GM15510 (cell line): Measurements from ENCODE around the gene PCK1.

Experiments
- POLR2A ChIP-seq: IDR thresholded peaks from 3 replicates; pipeline ENCODE4 v1.6.1; 2011; ENCODE audit warnings: borderline replicate concordance; ENCODE audit not compliant: insufficient read length; ENCODE audit errors: extremely low read depth

PCK1 gene

DNA sequence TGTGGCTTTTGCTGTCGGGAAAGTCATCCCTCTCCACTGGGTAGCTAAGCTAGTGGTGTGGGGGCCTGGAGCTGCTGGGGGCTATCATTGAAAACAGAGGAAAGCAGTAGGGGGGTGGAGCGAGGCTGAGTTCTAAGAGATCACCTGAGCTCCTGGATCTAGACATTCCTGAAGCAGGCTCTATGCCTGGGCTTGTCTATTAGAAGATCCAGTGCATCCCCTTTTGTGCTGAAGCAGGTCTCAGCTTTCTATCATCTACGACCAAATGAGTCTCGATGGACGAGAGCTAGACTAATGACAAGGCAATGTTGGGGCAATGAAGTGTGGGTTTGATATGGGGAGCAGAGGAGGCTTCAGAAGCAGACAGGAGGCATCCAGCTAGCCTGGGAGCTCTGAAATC is 40.8 kb downstream of the PCK1 start:
- TF ChIP-seq POLR2A, result no peak

- no peak for TF ChIP-seq POLR2A
Measured at GRCh38 chr20:57603120-57603519, 42.2 kb downstream of the PCK1 start.

DNA sequence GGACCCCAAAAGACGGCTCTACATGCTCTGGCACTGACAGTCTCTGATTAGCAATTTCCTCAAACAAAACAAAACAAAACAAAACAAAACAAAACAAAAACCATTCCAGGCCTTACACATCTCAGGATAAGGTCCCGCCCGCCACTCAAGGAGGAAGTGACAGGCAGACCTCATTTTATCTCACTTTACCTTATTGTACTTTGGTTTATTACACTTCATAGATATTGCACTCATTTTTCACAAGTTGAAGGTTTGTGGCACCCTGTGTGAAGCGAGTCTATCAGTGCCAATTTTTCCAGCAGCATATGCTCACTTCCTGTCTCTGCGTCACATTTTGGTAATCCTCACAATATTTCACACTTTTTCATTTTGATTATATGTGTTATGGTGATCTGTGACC is 44.1 kb downstream of the PCK1 start:
- TF ChIP-seq POLR2A, result no peak

DNA sequence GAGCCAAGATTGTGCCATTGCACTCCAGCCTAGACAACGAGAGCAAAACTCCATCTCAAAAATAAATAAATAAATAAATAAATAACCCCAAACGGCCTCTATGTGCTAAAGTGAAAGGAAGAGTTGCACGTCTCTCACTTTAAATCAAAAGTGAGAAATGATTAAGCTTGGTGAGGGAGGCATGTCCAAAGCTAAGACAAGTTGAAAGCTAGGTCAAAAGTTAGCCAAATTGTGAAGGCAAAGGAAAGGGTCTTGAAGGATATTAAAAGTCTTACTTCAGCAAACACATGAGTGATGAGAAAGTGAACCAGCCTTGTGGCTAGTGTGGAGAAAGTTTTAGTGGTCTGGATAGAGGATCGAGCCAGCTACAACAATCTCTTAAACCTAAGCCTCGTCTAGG is 45.0 kb downstream of the PCK1 start:
- TF ChIP-seq POLR2A, result no peak

- no peak for TF ChIP-seq POLR2A
Measured at GRCh38 chr20:57608516-57608915, 47.6 kb downstream of the PCK1 start.

- no peak for TF ChIP-seq POLR2A
Measured at GRCh38 chr20:57609086-57609841, 48.4 kb downstream of the PCK1 start.

DNA sequence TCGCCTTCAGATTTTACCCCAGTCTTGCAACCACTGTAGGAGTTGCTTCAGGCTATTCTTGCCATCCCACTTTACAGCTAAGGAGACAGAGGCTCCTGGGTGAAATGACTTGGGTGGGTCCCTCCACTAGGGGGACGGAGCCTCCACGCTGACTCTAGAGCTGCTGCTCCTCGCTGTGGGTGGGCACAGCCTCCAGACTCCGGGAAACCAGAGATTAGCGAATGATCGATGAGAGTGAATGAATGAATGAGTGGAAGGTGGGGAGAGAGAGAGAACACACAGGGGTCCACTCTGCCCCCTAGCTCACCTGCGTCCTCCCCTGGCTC is 48.9 kb downstream of the PCK1 start:
- TF ChIP-seq POLR2A, result no peak

DNA sequence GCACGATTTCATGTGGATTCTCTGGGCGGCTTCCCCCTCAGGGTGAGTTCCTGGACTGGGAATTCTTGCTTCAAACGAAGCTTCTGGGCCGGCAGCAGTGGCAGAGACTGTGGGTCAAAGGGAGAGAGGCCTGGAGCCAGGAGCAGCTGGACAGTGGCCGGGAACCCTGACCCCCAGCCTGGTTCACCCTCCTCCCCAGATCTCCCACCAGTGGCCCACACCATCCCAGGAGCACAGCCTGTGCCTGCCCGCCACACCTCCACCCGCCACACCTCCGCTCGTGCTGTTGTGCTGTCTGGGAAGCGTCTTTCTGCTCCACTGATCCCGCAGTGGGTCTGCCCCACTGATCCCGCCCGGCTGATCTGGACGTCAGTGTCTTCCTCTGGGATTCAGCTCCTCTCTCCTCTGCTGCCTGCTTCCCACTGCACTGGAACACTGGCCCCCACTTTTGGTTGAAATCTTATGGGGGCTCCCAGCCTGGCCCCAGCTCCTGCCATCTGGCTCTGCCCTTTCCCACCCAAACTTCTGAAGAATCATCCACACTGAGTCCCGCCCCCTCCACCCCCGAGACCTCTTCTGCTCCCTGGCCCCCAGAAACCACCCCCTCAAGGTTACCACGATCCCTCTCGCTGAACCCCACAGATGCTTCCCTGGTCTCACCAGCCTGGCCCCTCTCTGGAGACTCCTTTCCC is 49.5 kb downstream of the PCK1 start:
- TF ChIP-seq POLR2A, result no peak

DNA sequence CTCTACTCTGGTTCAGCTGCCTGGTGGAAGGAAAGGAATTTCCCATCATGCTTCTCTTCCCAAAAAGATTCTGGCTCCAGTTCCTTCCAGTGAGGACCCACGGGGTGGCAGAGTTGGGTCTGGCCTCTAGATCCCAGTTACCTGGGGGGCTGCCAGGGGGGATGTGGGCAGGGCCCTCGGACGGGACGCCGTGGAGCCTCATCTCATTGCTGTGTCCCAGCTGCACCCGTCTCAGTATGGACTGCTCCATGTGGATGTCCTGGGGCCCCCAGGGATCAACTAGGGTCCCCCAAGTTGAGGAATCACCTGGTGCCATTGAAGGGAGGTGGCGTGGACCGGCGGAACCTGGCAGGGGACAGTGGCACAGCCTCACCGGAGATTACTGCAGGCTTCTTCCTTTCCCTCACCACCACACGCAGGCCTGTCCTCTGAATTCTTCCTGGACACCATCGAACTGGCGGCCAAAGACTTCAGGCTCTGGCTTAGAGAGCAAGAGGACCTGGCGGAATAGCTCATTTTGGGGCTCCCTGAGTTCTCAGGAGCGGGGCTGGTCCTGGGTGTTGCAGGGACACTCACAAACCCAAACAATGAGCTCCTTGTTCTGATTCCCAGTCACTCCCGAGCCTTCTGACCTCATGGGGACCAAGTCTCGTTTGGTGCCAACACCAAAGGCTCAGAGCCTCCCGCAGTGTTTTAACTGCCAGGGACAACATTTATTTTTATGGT is 50.8 kb downstream of the PCK1 start:
- TF ChIP-seq POLR2A, result no peak

DNA sequence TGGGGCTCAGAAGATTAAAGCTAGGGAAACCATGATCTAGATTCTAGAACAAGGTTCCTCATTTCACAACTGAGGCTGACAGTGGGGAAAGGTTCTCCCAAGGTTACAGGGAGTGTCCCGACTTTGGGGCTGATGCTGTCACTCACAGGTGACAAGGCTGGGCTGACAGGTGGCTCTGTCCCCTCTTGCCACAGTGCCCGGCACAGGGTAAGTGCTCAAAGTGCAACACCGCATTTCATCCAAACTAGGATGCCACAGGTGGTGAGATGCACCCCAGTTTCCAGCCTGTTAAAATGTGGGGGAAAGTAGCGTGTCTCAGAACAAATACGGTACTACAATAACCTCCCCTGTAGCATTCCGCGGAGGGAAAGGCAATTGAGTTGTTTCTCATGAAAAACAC is 51.5 kb downstream of the PCK1 start:
- TF ChIP-seq POLR2A, result no peak

DNA sequence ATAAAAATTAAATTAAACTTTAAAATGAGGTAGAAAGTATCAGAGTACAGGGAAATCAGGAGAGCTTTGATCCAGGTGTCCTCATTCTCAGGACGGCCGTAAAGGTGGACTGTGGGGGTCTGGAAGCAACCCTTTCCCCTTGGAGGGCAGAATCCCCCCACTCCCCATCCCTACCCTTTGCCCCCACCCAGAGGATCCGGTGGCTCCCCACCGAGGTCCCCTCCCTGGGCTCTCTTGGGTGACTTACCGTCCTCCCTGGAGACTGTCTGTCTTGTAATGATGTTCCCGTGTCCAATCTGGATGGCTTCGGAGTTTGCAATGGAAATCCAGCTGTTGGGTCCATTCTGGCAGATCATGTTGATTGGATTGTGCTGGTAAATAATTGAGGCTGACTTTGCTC is 52.0 kb downstream of the PCK1 start:
- no peak for TF ChIP-seq POLR2A

DNA sequence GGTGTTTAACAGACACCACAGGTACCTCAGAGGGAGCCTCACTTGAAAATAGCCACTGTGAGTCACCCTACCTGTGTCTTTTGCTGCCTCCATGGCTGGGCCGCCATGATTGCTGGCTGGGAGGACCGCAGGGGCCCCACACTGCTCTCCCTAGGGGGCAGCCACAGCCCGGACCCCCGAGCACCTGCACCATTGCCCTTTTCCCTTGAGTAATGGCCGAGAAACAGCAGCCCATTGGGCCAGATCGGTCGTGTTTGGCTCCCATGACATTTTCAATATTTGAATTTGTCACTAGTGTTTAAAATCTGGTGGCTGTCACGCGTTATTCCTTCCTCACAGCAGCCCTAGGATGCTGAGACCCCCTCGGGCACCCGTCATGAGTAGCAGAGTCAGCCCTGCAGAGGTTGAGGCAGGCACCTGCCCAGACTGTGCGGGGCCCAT is 52.6 kb downstream of the PCK1 start:
- TF ChIP-seq POLR2A, result no peak

GRCh38 chr20:57614490-57615444 is 53.9 kb downstream of the PCK1 start:
- no peak for TF ChIP-seq POLR2A

DNA sequence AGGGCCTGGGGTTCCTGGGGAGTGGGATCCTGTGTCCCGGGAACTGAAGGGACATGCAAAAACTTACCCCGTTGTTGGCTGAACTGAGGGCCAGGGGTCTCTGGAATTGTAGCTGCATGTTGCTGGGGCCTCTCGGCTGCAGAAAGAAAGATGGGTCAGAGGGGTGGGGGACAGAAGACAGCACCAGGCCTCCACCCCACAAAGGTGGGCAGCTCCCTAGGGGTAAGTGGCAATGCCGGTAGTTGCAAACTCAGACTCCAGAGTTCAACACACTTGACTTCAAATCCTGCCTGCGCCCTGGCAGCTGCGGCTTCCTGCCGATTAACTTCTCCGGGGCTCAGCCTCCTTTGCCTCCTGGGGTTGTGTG is 54.5 kb downstream of the PCK1 start:
- TF ChIP-seq POLR2A, result no peak
